Measurements from ENCODE around the gene DHRSX. TPM values are rescaled to one million over a fixed set of nuclear protein-coding genes. Genes with fewer than 3 reads are reported as not detected.

The DHRSX gene
- total and polyA plus RNA-seq, 9 of the 15 experiments (the other 6 are each of a cell fraction or from before 2014, with no cell fraction given) = 0.59 to 11.0 (median 6.2) TPM

DNA sequence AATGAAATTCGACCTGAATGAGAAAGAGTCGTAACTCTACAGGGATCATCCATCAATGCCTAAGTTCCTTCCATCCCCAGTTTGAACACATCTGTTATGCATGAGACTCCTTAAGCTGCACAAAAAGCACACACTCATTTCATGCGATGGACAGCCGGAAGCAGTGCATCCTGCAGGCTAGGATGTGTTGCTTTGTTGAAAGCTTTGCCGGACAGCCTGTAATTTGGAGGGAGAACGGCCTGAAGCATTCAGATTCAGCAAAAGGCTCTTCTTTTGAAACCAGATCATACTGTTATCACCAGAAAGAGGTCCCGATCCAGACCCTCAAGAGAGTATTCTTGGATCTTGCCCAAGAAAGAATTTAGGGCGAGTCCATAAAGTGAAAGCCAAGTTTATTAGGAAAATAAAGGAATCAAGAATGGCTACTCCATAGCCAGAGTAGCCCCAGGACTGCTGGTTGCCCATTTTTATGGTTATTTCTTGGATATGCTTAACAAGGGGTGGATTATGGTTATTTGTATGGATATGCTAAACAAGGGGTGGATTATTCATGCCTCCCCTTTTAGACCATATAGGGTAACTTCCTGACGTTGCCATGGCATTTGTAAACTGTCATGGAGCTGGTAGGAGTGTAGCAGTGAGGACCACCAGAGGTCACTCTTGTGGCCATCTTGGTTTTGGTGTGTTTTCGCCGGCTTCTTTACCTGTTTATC lies 48.1 kb upstream of the DHRSX start (continued):
- TF ChIP-seq ILF3 (IDR thresholded peaks at IDR 0.05; ENCODE audit: borderline replicate concordance) = no peak
- TF ChIP-seq HBP1 (CRISPR knock-in tag; IDR thresholded peaks at IDR 0.05) = no peak
- peak in 1 of 2 experiments; percentile 8; a peak in 1 of 4 replicates for TF ChIP-seq RAD21 (CRISPR knock-in tag; conservative IDR thresholded peaks at IDR 0.05 in 1 of 2, IDR thresholded peaks at IDR 0.05 in 1 of 2)
- TF ChIP-seq YY1 (IDR thresholded peaks at IDR 0.05; ENCODE audit: borderline replicate concordance in 1 of 3, control insufficient read depth in 1 of 3, extremely low read depth in 1 of 3, insufficient read depth in 3 of 3, insufficient read length in 1 of 3, insufficient replicate concordance in 2 of 3, low read depth in 1 of 3, low read length in 2 of 3) = peak in 1 of 3 experiments; percentile 56
- no peak for TF ChIP-seq SAFB2 (IDR thresholded peaks at IDR 0.05; ENCODE audit: borderline replicate concordance, low read depth, low read length, severe bottlenecking)

GRCh38 chrX:2547736-2548135 lies 47.0 kb upstream of the DHRSX start:
- ChIA-PET POLR2A (no interaction called here), CTCF (ENCODE audit: low intra/inter-chr PET ratio) (no interaction called here)
- Histone ChIP-seq H3K4me2 (ENCODE audit: insufficient read depth, low read length) (no peak overlapping the region), H3K36me3 (ENCODE audit: control insufficient read depth, insufficient read depth, low read length) (no peaks in the 10 kb centered on the region), H3K27me3 (ENCODE audit: control insufficient read depth in 2 of 2, insufficient read depth in 2 of 2, low read length in 2 of 2) (peaks cover 0 to 5% of the 10 kb centered on the region in 2 experiments; a peak in 3 of 5 replicates), H3K9me1 (ENCODE audit: control insufficient read depth, insufficient read depth, low read length) (no peaks in the 10 kb centered on the region), H4K20me1 (replicated peaks; ENCODE audit: control insufficient read depth, insufficient read depth, low read length) (no peaks in the 10 kb centered on the region), H3K9ac (ENCODE audit: insufficient read depth in 1 of 2, low read depth in 2 of 2, low read length in 2 of 2) (no peak overlapping the region), H3K4me3 (no peak overlapping the region), H2AFZ (ENCODE audit: low read depth, low read length) (no peak overlapping the region), H3K27ac (ENCODE audit: extremely low read depth, low read depth, low read length) (no peak overlapping the region), H3K9me3 (replicated peaks; ENCODE audit: control insufficient read depth, insufficient read depth, low read depth, low read length) (no peaks in the 10 kb centered on the region), H3K4me1 (replicated peaks in 1 of 2; ENCODE audit: control insufficient read depth in 2 of 2, insufficient read depth in 2 of 2, low read length in 2 of 2) (no peaks in the 10 kb centered on the region; a peak in 3 of 5 replicates), H3K79me2 (ENCODE audit: control insufficient read depth, insufficient read depth, low read length) (no peaks in the 10 kb centered on the region)
- in situ Hi-C loops (cut with MboI) (no loop called here), intact Hi-C loops (cut with micrococcal nuclease) (no loop called here)
- no peak for DNase-seq (ENCODE audit: extremely low read depth in 1 of 4, low spot score in 3 of 4)
- no peak for FAIRE-seq
- TF ChIP-seq THAP7 (CRISPR knock-in tag; IDR thresholded peaks at IDR 0.05) (no peak), RBM25 (IDR thresholded peaks at IDR 0.05; ENCODE audit: low read depth, low read length, severe bottlenecking) (no peak), ARHGAP35 (IDR thresholded peaks at IDR 0.05; ENCODE audit: partially characterized antibody) (no peak), NFYB (IDR thresholded peaks at IDR 0.05; ENCODE audit: extremely low read depth, insufficient read length) (no peak)
- no TSS peak for BruUV-seq (replicated peaks)
- no peak for ATAC-seq
- 10% methylated on average over 1 of the region's 4 CpGs for WGBS (ENCODE audit: insufficient coverage, low coverage, missing lambda C conversion rate)
